Activated naive CD8-positive, alpha-beta T cell (primary cell): ENCODE results near the gene PPP3R1.
A peak's percentile ranks its signal among the peaks of the same experiment; 100 is the strongest.

Experiments
- H3K27ac Mint-ChIP-seq: one replicate; pipeline ENCODE4 v1.8.0; 2021; ENCODE audit warnings: mixed read lengths
- H3K27me3 Mint-ChIP-seq: one replicate; pipeline ENCODE4 v1.8.0; 2021; ENCODE audit warnings: mixed read lengths
- H3K36me3 Mint-ChIP-seq: one replicate; pipeline ENCODE4 v1.8.0; 2021; ENCODE audit warnings: mixed read lengths
- H3K4me1 Mint-ChIP-seq: one replicate; pipeline ENCODE4 v1.8.0; 2021; ENCODE audit warnings: low read depth, mixed read lengths
- H3K4me3 Mint-ChIP-seq: one replicate; pipeline ENCODE4 v1.8.0; 2021; ENCODE audit warnings: mild to moderate bottlenecking, mixed read lengths
- H3K9me3 Mint-ChIP-seq: one replicate; pipeline ENCODE4 v1.8.0; 2021; ENCODE audit warnings: low read depth, mixed read lengths

The PPP3R1 gene

DNA sequence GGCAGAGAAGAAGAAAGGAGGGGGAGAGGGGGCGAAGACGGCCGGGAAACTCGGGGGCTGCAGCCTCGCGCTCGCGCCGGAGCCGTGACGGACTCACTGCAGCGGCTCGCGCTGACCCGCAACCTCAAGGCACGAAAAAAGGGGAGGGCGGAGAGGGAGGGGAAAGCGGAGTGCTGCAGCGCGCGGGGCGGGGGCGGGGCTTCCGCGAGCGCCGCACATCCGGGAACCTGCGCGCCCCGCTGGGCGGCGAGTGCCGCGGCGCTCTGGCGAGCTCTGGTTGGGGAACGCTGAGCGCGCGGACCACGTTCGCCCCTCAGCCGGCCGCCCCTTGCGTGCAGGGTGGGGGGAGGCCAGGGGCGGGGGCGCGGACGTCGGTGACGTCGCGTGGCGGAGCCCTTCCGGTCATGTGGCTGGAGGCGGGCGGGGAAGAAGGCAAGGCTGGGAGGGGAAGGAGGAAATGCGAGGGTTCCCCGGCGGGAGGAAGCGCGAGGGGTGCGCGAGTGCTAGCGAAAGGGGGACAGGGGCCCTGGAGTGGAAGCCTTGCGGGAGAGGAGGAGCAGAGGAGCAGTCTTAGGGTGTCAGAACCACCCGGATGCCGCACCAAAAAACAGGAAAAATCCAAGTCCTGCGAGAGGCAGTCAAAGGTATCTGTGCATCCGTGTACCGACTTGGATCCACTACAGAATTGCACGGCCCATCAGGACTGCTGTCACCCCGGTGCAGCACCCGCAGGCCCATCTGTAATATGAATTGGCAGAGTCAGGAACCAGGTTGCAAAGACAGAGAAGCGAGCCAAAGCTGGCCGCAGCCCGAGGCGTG lies at the start of gene PPP3R1:
Gene PPP3R1 (minus strand): TSS at position 133 of the 819 bp plus-strand sequence. CDS start 405 bp downstream, outside the sequence.
- no peaks in the 10 kb centered on the region for H3K27me3 Mint-ChIP-seq
- H3K9me3 Mint-ChIP-seq = no peaks in the 10 kb centered on the region
- peak within 1 kb of the TSS; percentile 98 for H3K27ac Mint-ChIP-seq

GRCh38 chr2:68295516-68295915 lies 43.2 kb upstream of the PPP3R1 start:
- Mint-ChIP-seq H3K4me1 (no peaks in the 10 kb centered on the region), H3K27me3 (peaks cover 6% of the 10 kb centered on the region), H3K36me3 (no peaks in the 10 kb centered on the region), H3K4me3 (no peak overlapping the region), H3K27ac (no peak overlapping the region), H3K9me3 (no peaks in the 10 kb centered on the region)

More for the DNA sequence above, at the start of gene PPP3R1:
- Mint-ChIP-seq H3K4me3 (peak within 1 kb of the TSS; percentile 96), H3K36me3 (no peaks in the 10 kb centered on the region), H3K4me1 (peaks cover 41% of the 10 kb centered on the region)

DNA sequence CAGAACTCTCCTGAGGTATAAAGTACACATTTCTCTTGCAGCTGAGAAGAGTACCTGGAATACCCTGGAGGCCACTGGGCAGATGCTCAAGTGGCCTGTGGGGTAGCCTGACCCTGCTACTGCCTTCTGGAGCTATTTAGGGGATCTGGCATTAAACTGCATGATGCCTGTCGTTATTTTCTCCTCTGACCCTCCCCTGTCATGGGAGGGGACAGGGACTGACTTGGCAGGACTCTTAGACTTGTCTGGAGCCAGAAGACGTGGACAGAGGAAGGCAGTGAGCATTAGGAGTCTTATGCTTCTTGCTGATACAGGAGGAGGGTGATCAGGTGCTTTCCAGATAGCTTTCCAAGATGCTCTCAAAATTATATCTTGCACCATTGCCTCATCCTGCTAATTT lies 42.6 kb upstream of the PPP3R1 start:
- no peak overlapping the region for H3K27ac Mint-ChIP-seq
- H3K9me3 Mint-ChIP-seq = no peaks in the 10 kb centered on the region
- H3K36me3 Mint-ChIP-seq = no peaks in the 10 kb centered on the region
- H3K4me3 Mint-ChIP-seq = no peak overlapping the region
- H3K4me1 Mint-ChIP-seq = no peaks in the 10 kb centered on the region
- peaks cover 8% of the 10 kb centered on the region for H3K27me3 Mint-ChIP-seq

DNA sequence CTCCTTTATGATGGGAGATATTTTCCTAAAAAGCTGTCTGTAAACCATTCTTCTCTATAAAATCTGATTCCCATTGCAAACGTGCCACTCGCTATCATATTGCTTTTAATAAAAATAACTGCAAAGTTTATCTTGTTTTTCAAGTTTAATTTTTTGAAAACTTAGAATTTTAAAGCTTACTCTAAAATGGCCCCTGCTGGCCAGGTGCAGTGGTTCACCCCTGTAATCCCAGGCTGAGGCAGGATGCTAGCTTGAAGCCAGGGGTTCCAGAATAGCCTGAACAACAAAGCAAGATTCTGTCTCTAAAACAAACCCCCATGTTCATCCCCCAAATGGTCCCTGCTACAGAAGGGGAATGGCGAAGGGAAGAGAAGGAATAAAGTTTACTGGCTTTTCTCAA lies 41.9 kb upstream of the PPP3R1 start:
- Mint-ChIP-seq H3K36me3 (no peaks in the 10 kb centered on the region), H3K27ac (no peak overlapping the region), H3K27me3 (peaks cover 5% of the 10 kb centered on the region), H3K9me3 (no peaks in the 10 kb centered on the region), H3K4me3 (no peak overlapping the region), H3K4me1 (no peaks in the 10 kb centered on the region)

- Mint-ChIP-seq H3K36me3 (no peaks in the 10 kb centered on the region), H3K27ac (no peak overlapping the region), H3K27me3 (peaks cover 4% of the 10 kb centered on the region), H3K9me3 (no peaks in the 10 kb centered on the region), H3K4me1 (no peaks in the 10 kb centered on the region), H3K4me3 (no peak overlapping the region)
Measured at GRCh38 chr2:68293755-68294154, 41.4 kb upstream of the PPP3R1 start.

DNA sequence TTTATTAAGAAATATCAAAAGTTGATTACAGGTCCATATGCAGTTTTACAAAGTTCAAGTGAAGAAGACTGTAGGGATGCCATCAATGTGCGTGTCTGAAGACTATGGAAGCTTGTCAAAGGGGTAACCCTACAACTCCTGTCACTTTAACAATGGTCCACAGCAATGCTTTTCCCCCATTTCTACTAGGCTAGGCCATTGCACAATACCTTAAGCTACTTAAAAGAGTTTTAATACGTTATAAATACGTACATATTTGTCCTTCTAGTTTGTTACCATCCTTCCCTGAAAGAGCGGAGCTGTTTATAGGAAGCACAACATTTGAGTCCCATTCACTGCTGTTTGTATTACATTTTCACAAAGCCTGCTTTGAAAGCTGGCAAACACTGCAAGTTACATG lies 40.7 kb upstream of the PPP3R1 start:
- H3K27me3 Mint-ChIP-seq = peaks cover 4% of the 10 kb centered on the region
- no peak overlapping the region for H3K4me3 Mint-ChIP-seq
- no peaks in the 10 kb centered on the region for H3K36me3 Mint-ChIP-seq
- H3K9me3 Mint-ChIP-seq = no peaks in the 10 kb centered on the region
- H3K27ac Mint-ChIP-seq = no peak overlapping the region
- H3K4me1 Mint-ChIP-seq = no peaks in the 10 kb centered on the region

GRCh38 chr2:68292108-68292710 lies 39.9 kb upstream of the PPP3R1 start:
- Mint-ChIP-seq H3K36me3 (no peaks in the 10 kb centered on the region), H3K27me3 (peaks cover 4% of the 10 kb centered on the region), H3K4me1 (no peaks in the 10 kb centered on the region), H3K9me3 (no peaks in the 10 kb centered on the region), H3K4me3 (no peak overlapping the region), H3K27ac (no peak overlapping the region)

DNA sequence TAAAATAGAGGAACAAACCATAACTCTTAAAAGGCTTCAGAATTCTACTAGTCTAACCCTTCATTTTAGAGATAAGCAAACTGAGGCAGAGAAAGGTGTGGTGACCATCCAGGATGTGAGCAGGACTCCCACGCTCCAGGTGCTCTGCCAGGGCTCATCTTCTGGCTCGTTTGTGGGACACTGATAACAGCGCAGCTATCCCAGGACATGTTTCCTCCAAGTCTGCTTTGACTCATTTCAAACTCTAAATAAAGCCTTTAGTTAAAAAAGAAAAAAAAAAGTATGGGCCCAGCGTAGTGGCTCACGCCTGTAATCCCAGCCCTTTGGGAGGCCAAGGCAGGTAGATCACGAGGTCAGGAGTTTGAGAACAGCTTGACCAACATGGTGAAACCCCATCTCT lies 39.0 kb upstream of the PPP3R1 start:
- no peaks in the 10 kb centered on the region for H3K4me1 Mint-ChIP-seq
- H3K4me3 Mint-ChIP-seq = no peak overlapping the region
- no peak overlapping the region for H3K27ac Mint-ChIP-seq
- H3K27me3 Mint-ChIP-seq = peaks cover 4% of the 10 kb centered on the region
- H3K36me3 Mint-ChIP-seq = no peaks in the 10 kb centered on the region
- no peaks in the 10 kb centered on the region for H3K9me3 Mint-ChIP-seq

GRCh38 chr2:68290901-68291300 lies 38.6 kb upstream of the PPP3R1 start:
- H3K27ac Mint-ChIP-seq = no peak overlapping the region
- H3K9me3 Mint-ChIP-seq = no peaks in the 10 kb centered on the region
- H3K4me1 Mint-ChIP-seq = no peaks in the 10 kb centered on the region
- peaks cover 4% of the 10 kb centered on the region for H3K27me3 Mint-ChIP-seq
- no peaks in the 10 kb centered on the region for H3K36me3 Mint-ChIP-seq
- no peak overlapping the region for H3K4me3 Mint-ChIP-seq

DNA sequence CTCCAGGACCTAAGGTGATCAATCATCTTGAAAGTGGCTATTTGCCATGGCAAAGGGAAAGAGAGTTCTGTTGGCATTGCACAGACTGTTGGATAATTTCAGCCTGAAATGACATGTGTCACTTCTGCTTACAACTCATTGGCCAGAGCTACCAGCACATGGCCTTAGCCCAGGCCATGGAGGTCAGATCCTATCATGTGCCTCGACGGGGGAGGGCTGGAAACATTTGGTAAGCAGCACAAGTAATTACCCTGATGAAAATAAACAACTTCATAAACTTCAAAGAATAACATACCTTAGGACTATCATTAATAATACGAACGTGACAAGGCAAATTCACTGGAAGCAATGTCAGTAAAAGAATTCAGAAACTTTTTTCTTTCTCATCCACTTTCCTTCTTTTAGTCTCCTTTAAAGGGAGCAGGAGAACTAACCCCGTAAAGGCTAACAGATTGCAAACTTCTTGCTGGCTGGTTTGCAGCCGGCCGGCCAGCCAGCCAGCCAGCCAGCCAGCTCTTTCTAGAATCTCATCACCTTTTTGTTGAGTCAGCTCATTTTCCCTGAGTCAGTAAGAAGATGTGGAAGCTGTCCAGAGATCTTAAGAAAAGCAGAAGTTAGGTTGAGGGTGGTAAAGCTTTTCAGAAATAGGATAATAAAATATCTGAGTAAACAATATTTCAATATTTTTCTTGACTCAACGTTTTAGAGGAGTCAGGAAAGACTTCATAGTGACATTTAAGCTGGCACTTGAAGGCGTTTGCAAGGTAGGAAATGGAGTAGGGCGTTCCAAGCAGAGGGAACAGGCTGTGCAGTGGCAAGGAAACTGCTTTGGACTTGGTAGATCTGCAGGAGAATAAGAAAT lies 35.5 kb upstream of the PPP3R1 start:
- peaks cover 6% of the 10 kb centered on the region for H3K27me3 Mint-ChIP-seq
- no peaks in the 10 kb centered on the region for H3K4me1 Mint-ChIP-seq
- H3K4me3 Mint-ChIP-seq = no peak overlapping the region
- H3K9me3 Mint-ChIP-seq = no peaks in the 10 kb centered on the region
- no peak overlapping the region for H3K27ac Mint-ChIP-seq
- H3K36me3 Mint-ChIP-seq = no peaks in the 10 kb centered on the region

DNA sequence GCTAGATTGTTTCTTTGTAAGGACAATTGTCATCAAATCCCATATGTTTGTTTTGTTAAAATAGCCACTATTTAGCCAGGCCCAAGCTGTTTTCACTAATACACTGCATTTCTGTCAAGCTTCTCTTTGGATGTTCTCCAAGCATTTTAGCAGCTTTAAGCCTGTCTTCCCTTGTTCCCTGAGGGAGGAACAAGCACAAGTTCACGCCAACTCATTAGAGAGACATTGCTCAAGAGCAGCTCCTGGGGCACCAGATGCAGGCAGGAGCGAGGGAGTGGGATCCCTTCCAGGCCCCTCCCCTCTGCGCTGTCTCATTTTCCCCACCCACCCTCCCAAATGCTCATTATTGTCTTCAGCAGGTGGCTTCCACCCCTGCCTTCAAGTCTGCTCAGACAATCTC lies 32.6 kb upstream of the PPP3R1 start:
- Mint-ChIP-seq H3K27me3 (peaks cover 6% of the 10 kb centered on the region), H3K4me3 (no peak overlapping the region), H3K27ac (no peak overlapping the region), H3K9me3 (no peaks in the 10 kb centered on the region), H3K4me1 (peaks cover 1% of the 10 kb centered on the region), H3K36me3 (no peaks in the 10 kb centered on the region)

DNA sequence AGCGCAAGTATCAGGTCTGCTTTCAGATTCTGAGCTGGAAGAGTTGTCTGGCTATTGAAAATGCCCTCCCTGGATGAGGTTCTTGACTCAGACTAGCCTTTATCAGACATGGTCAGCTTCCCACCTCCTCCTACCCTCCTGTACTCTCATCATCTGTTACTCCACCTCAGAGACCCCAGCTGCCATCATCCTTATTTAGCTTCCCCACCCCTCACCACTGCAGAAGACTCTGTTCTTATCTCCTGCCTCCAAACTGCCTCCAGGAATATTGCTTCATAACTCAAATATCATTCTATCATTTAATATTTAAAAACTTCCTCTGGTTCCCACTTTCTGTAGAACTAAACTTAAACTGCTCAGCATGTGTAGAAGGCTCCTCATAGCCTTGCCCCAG lies 31.1 kb upstream of the PPP3R1 start:
- H3K36me3 Mint-ChIP-seq = no peaks in the 10 kb centered on the region

DNA sequence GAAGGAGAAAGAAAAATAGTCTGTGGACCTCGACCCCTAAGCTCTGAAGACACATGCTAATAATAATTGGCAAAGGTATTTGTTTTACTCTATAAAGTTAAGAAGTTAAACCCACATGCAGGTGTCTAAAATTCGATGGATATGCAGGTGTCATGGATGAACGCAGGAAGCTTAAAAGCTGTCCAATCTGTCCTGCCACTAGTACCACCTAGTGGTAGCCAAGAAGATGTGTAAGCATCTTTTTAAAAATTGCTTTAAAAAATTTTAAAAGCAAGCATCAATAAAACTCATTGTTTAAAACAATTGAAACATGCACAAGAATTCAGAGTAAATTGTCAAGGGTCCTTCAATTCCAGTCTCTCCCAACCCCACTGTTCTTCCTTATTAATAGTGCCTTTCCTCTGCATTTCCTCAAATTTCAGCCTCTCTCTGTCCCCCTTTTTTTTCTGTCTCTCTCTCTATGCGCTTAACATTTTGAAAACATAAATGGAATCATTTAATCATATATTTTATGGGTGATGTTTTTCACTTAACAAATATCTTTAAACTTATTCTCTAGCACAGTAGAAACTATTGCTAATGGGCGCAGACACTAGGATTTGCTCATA lies 30.6 kb upstream of the PPP3R1 start:
- H3K4me1 Mint-ChIP-seq = peaks cover 1% of the 10 kb centered on the region

More for the DNA sequence above, 31.1 kb upstream of the PPP3R1 start:
- Mint-ChIP-seq H3K27me3 (peaks cover 4% of the 10 kb centered on the region), H3K9me3 (no peaks in the 10 kb centered on the region), H3K4me3 (no peak overlapping the region), H3K27ac (no peak overlapping the region), H3K4me1 (peaks cover 1% of the 10 kb centered on the region)

DNA sequence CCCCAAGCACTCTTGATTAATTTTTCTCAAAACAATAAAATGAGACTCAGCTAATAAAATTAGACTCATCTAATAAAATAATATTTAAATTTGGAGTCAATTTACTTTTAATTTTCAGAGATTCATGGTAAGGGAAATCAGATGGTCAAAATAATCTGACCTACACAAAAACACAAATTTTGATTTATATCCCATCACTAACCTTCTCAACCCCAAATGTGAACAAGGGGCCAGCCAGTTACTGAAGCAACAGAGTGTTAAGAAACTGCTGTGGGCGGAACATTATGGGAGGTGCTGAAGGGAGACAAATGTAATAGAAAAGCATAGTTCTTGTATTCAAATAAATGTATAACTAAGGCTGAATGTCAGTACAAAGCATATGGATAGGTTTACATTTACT lies 28.5 kb upstream of the PPP3R1 start:
- no peaks in the 10 kb centered on the region for H3K36me3 Mint-ChIP-seq
- H3K27ac Mint-ChIP-seq = no peak overlapping the region
- no peak overlapping the region for H3K4me3 Mint-ChIP-seq
- H3K9me3 Mint-ChIP-seq = no peaks in the 10 kb centered on the region
- peaks cover 8% of the 10 kb centered on the region for H3K27me3 Mint-ChIP-seq
- H3K4me1 Mint-ChIP-seq = peaks cover 1% of the 10 kb centered on the region

More for the DNA sequence above, 30.6 kb upstream of the PPP3R1 start:
- Mint-ChIP-seq H3K4me3 (no peak overlapping the region), H3K36me3 (no peaks in the 10 kb centered on the region), H3K27ac (no peak overlapping the region), H3K27me3 (peaks cover 7% of the 10 kb centered on the region), H3K9me3 (no peaks in the 10 kb centered on the region)

- Mint-ChIP-seq H3K4me1 (peaks cover 1% of the 10 kb centered on the region), H3K4me3 (no peak overlapping the region), H3K27me3 (peaks cover 6% of the 10 kb centered on the region), H3K9me3 (no peaks in the 10 kb centered on the region), H3K27ac (no peak overlapping the region), H3K36me3 (no peaks in the 10 kb centered on the region)
Measured at GRCh38 chr2:68280348-68280747, 28.0 kb upstream of the PPP3R1 start.
